ENCODE measurements around the gene PSMB7.

PSMB7 gene

GRCh38 chr9:124355039-124355940 lies 60.0 kb downstream of the PSMB7 start:
- no peak for DNase-seq

GRCh38 chr9:124354346-124355038 lies 60.8 kb downstream of the PSMB7 start:
- no peak for DNase-seq

- DNase-seq: no peak
These were observed 61.4 kb downstream of the PSMB7 start for GRCh38 chr9:124353811-124354274.

GRCh38 chr9:124353166-124353768 lies 62.0 kb downstream of the PSMB7 start:
- no peak for DNase-seq

GRCh38 chr9:124352616-124353015 lies 62.6 kb downstream of the PSMB7 start:
- no peak for DNase-seq

GRCh38 chr9:124351672-124352468 lies 63.4 kb downstream of the PSMB7 start:
- DNase-seq: no peak

- DNase-seq: no peak
These were observed 64.6 kb downstream of the PSMB7 start for GRCh38 chr9:124350494-124351263.

- DNase-seq: no peak
These were observed 65.4 kb downstream of the PSMB7 start for GRCh38 chr9:124349675-124350493.

- DNase-seq: no peak
These were observed 66.0 kb downstream of the PSMB7 start for GRCh38 chr9:124349267-124349666.

- no peak for DNase-seq
These were observed 66.4 kb downstream of the PSMB7 start for GRCh38 chr9:124348831-124349230.

GRCh38 chr9:124348363-124348762 lies 66.9 kb downstream of the PSMB7 start:
- DNase-seq: no peak

GRCh38 chr9:124347968-124348358 lies 67.3 kb downstream of the PSMB7 start:
- peak; percentile 37 for DNase-seq

- DNase-seq: peak; percentile 43
These were observed 67.9 kb downstream of the PSMB7 start for GRCh38 chr9:124347206-124347967.

GRCh38 chr9:124346347-124347163 lies 68.7 kb downstream of the PSMB7 start:
- DNase-seq: no peak

- DNase-seq: no peak
These were observed 69.4 kb downstream of the PSMB7 start for GRCh38 chr9:124345751-124346281.

GRCh38 chr9:124345063-124345462 lies 70.2 kb downstream of the PSMB7 start:
- no peak for DNase-seq

GRCh38 chr9:124344291-124345050 lies 70.8 kb downstream of the PSMB7 start:
- no peak for DNase-seq
